ENCODE data around the gene PIGM. TPM values are rescaled to one million over a fixed set of nuclear protein-coding genes. Genes with fewer than 3 reads are reported as not detected.
A peak's percentile ranks its signal among the peaks of the same experiment; 100 is the strongest.

Gene PIGM
- total RNA-seq, 1 experiment from 2014 or later: 13.2 TPM

GRCh38 chr1:160001440-160001839, 30.4 kb downstream of the PIGM start:
- H3K36me3 Mint-ChIP-seq (ENCODE audit: insufficient read depth, unreplicated experiment): no peaks in the 10 kb centered on the region
- H3K9me3 Mint-ChIP-seq (ENCODE audit: low read depth, unreplicated experiment): no peaks in the 10 kb centered on the region
- intact Hi-C loops (cut with micrococcal nuclease; ENCODE audit: unreplicated experiment): loop anchor here (10.0 kb wide), 1 partner anchor 867 kb away; no protein-coding TSS in a partner anchor
- no peak overlapping the region for H3K4me3 Mint-ChIP-seq (ENCODE audit: low read depth, unreplicated experiment)
- TF ChIP-seq CTCF (IDR thresholded peaks at IDR 0.05; ENCODE audit: unreplicated experiment): no peak
- H3K27ac Mint-ChIP-seq (ENCODE audit: unreplicated experiment): no peak overlapping the region
- H3K27me3 Mint-ChIP-seq (ENCODE audit: unreplicated experiment): peaks cover 35% of the 10 kb centered on the region
- DNase-seq: no peak
- H3K4me1 Mint-ChIP-seq (ENCODE audit: low read depth, unreplicated experiment): peaks cover 6% of the 10 kb centered on the region
- BruUV-seq (replicated peaks): no TSS peak
- CTCF ChIA-PET: interaction anchor here (0.7 to 1.3 kb wide), 2 partner anchors 78 to 108 kb away, joined by 3 to 4 read pairs; no protein-coding TSS in a partner anchor

- H3K27me3 Mint-ChIP-seq (ENCODE audit: unreplicated experiment): peaks cover 38% of the 10 kb centered on the region
- TF ChIP-seq CTCF (IDR thresholded peaks at IDR 0.05; ENCODE audit: unreplicated experiment): no peak
- H3K27ac Mint-ChIP-seq (ENCODE audit: unreplicated experiment): no peak overlapping the region
- CTCF ChIA-PET: no interaction called here
- intact Hi-C loops (cut with micrococcal nuclease; ENCODE audit: unreplicated experiment): no loop called here
- no peaks in the 10 kb centered on the region for H3K36me3 Mint-ChIP-seq (ENCODE audit: insufficient read depth, unreplicated experiment)
- H3K9me3 Mint-ChIP-seq (ENCODE audit: low read depth, unreplicated experiment): no peaks in the 10 kb centered on the region
- H3K4me1 Mint-ChIP-seq (ENCODE audit: low read depth, unreplicated experiment): peaks cover 9% of the 10 kb centered on the region
- DNase-seq: no peak
- no TSS peak for BruUV-seq (replicated peaks)
- no peak overlapping the region for H3K4me3 Mint-ChIP-seq (ENCODE audit: low read depth, unreplicated experiment)
Measured at GRCh38 chr1:159999204-159999603, 32.6 kb downstream of the PIGM start.

GRCh38 chr1:159996653-159997052, 35.1 kb downstream of the PIGM start:
- Mint-ChIP-seq H3K27ac (ENCODE audit: unreplicated experiment) (no peak overlapping the region), H3K36me3 (ENCODE audit: insufficient read depth, unreplicated experiment) (no peaks in the 10 kb centered on the region), H3K9me3 (ENCODE audit: low read depth, unreplicated experiment) (no peaks in the 10 kb centered on the region), H3K4me1 (ENCODE audit: low read depth, unreplicated experiment) (peaks cover 9% of the 10 kb centered on the region), H3K27me3 (ENCODE audit: unreplicated experiment) (peaks cover 31% of the 10 kb centered on the region), H3K4me3 (ENCODE audit: low read depth, unreplicated experiment) (no peak overlapping the region)
- peak; percentile 16 for DNase-seq
- intact Hi-C loops (cut with micrococcal nuclease; ENCODE audit: unreplicated experiment): loop anchor here (2.0 kb wide), 1 partner anchor 32 kb away; no protein-coding TSS in a partner anchor
- CTCF ChIA-PET: no interaction called here
- no TSS peak for BruUV-seq (replicated peaks)
- TF ChIP-seq CTCF (IDR thresholded peaks at IDR 0.05; ENCODE audit: unreplicated experiment): no peak

- Mint-ChIP-seq H3K4me3 (ENCODE audit: low read depth, unreplicated experiment) (no peak overlapping the region), H3K27me3 (ENCODE audit: unreplicated experiment) (peaks cover 31% of the 10 kb centered on the region), H3K4me1 (ENCODE audit: low read depth, unreplicated experiment) (peaks cover 9% of the 10 kb centered on the region), H3K27ac (ENCODE audit: unreplicated experiment) (no peak overlapping the region), H3K36me3 (ENCODE audit: insufficient read depth, unreplicated experiment) (no peaks in the 10 kb centered on the region), H3K9me3 (ENCODE audit: low read depth, unreplicated experiment) (no peaks in the 10 kb centered on the region)
- DNase-seq: no peak
- no TSS peak for BruUV-seq (replicated peaks)
- no peak for TF ChIP-seq CTCF (IDR thresholded peaks at IDR 0.05; ENCODE audit: unreplicated experiment)
- intact Hi-C loops (cut with micrococcal nuclease; ENCODE audit: unreplicated experiment): no loop called here
- CTCF ChIA-PET: no interaction called here
Measured at GRCh38 chr1:159994896-159995295, 36.9 kb downstream of the PIGM start.
